ENCODE data around the gene RAB21.

GRCh38 chr12:71810921-71811320 lies 56.3 kb downstream of the RAB21 start:
- no peak for TF ChIP-seq CTCF (conservative IDR thresholded peaks at IDR 0.05; ENCODE audit: low read depth, low read length)
- no peak for TF ChIP-seq CHD1 (IDR thresholded peaks at IDR 0.05; ENCODE audit: low read depth, low read length)
- no peak for TF ChIP-seq SMC3 (IDR thresholded peaks at IDR 0.05; ENCODE audit: low read depth, low read length)
- TF ChIP-seq RAD21 (IDR thresholded peaks at IDR 0.05; ENCODE audit: low read length) = no peak
- no peak for TF ChIP-seq POLR2A (IDR thresholded peaks at IDR 0.05; ENCODE audit: low read depth, low read length)
- no peak for TF ChIP-seq MXI1 (IDR thresholded peaks at IDR 0.05; ENCODE audit: borderline replicate concordance, low read depth, low read length)
- TF ChIP-seq NFE2L2 (IDR thresholded peaks at IDR 0.05; ENCODE audit: low read depth, low read length) = no peak
- TF ChIP-seq MAFK (IDR thresholded peaks at IDR 0.05; ENCODE audit: low read depth, low read length) = no peak
- TF ChIP-seq CEBPB (IDR thresholded peaks at IDR 0.05; ENCODE audit: low read depth, low read length) = no peak
- TF ChIP-seq BHLHE40 (IDR thresholded peaks at IDR 0.05; ENCODE audit: low read depth, low read length) = no peak
- TF ChIP-seq RFX5 (IDR thresholded peaks at IDR 0.05; ENCODE audit: low read depth, low read length) = no peak

All from IMR-90 (cell line).